ENCODE results near the gene PTPN14. TPM values are rescaled to one million over a fixed set of nuclear protein-coding genes. Genes with fewer than 3 reads are reported as not detected.

PTPN14 gene
- total RNA-seq, 6 donors from 2014 or later, result 15.4 to 42.9 (median 27.0) TPM

DNA sequence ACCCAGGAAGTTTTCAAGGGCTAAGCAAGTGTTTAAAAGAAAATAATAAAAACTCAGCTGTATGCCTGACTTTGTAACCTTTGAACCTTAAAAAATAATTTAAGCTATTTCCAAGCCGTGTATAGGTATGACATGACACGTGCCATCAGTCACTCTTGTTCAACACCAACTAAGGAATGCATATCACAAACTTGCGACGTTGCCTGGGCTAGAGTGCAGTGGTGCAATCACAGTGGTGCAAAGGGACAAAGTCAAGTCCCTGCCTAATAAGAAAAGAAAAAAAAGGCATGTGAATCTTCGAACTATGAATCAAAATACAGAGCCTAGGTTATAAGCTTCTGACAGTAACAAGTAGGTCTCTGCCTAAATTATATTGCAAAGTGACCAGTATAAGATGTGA lies 191.3 kb downstream of the PTPN14 start:
- Histone ChIP-seq H3K36me3 (peaks cover 0 to 77% (median 22%) of the 10 kb centered on the region in 4 donors), H3K4me3 (no peak overlapping the region), H3K4me1 (no peaks in the 10 kb centered on the region), H3K27ac (no peak overlapping the region), H3K9me3 (no peaks in the 10 kb centered on the region), H3K27me3 (no peaks in the 10 kb centered on the region)
- no peak for ATAC-seq (ENCODE audit: low FRiP score in 2 of 2)
- DNase-seq, result no peak
- WGBS, 2 donors, result 90% methylated on average over 5 of the region's 5 CpGs
- TF ChIP-seq, protein P1, sequence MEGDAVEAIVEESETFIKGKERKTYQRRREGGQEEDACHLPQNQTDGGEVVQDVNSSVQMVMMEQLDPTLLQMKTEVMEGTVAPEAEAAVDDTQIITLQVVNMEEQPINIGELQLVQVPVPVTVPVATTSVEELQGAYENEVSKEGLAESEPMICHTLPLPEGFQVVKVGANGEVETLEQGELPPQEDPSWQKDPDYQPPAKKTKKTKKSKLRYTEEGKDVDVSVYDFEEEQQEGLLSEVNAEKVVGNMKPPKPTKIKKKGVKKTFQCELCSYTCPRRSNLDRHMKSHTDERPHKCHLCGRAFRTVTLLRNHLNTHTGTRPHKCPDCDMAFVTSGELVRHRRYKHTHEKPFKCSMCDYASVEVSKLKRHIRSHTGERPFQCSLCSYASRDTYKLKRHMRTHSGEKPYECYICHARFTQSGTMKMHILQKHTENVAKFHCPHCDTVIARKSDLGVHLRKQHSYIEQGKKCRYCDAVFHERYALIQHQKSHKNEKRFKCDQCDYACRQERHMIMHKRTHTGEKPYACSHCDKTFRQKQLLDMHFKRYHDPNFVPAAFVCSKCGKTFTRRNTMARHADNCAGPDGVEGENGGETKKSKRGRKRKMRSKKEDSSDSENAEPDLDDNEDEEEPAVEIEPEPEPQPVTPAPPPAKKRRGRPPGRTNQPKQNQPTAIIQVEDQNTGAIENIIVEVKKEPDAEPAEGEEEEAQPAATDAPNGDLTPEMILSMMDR (IDR thresholded peaks at IDR 0.05), result no peak
- no peak for TF ChIP-seq POLR2AphosphoS5 (IDR thresholded peaks at IDR 0.05)
- TF ChIP-seq EP300 (IDR thresholded peaks at IDR 0.05), result no peak
- TF ChIP-seq POLR2A (IDR thresholded peaks at IDR 0.05), result no peak

DNA sequence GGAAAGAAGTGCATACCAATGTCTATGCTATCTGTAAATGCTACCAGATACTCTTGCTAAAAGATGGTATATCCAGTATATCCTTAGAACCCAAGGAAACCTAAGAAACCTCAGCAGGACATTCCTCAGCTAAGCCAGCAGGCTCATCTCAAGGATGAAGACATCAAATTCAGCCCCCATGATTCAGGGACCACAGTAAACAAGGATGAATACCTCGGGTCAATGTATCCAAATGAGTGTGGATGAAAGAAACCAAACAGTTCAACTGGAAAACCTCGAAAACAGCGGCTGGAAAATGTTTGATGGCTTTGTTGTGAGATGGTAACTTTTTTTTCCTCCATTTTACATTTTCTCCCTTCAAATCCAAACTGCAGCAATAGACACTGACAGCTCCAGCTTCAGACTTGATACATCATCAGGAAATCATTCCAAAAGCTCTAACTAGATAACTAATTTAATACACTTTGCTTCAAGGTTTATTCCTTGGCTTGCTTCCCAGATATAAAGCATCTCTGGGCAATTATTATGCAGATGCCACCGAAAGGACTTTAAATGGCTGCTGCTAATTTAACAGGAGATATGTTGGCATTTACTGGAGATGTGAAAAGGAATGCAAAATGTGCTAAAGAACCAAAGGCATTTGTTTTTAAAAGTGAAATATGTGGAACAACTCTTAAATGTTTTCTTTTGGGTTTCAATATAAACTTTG lies 196.8 kb downstream of the PTPN14 start:
- Histone ChIP-seq H3K4me3 (no peak overlapping the region), H3K27ac (no peak overlapping the region), H3K9me3 (no peaks in the 10 kb centered on the region), H3K36me3 (peaks cover 0 to 46% (median 10%) of the 10 kb centered on the region in 4 donors), H3K27me3 (no peaks in the 10 kb centered on the region), H3K4me1 (no peaks in the 10 kb centered on the region)
- DNase-seq (no peak), ATAC-seq (ENCODE audit: low FRiP score in 2 of 2) (no peak)
- TF ChIP-seq, protein P1 (IDR thresholded peaks at IDR 0.05), result no peak
- TF ChIP-seq POLR2A (IDR thresholded peaks at IDR 0.05) (no peak), POLR2AphosphoS5 (IDR thresholded peaks at IDR 0.05) (no peak), EP300 (IDR thresholded peaks at IDR 0.05) (no peak)
- WGBS, 2 donors, result 83 to 89% methylated on average over 4 of the region's 4 CpGs

DNA sequence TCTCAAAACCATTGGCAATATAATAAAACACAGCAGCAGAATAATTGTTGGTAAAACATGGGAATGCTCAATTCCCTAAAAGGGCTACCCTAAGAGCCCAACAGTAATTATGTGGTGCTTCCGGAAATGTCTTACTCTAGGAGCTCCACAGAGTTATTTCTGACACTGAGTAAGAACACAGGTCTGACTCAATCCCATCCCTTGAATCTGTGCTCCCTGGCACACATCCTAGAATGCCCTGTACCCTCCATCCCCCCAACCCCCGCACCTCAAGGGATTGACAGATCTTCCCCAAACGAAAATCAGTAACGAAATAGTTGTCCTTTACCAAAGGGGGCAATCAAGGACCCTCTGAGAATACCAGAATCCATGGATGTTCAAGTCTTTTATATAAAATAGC lies 198.6 kb downstream of the PTPN14 start:
- Histone ChIP-seq H3K4me1 (no peaks in the 10 kb centered on the region), H3K9me3 (no peaks in the 10 kb centered on the region), H3K4me3 (no peak overlapping the region), H3K27me3 (no peaks in the 10 kb centered on the region), H3K36me3 (peaks cover 0 to 43% (median 9%) of the 10 kb centered on the region in 4 donors), H3K27ac (no peak overlapping the region)
- TF ChIP-seq EP300 (IDR thresholded peaks at IDR 0.05), result no peak
- TF ChIP-seq, protein P1 (IDR thresholded peaks at IDR 0.05), result no peak
- no peak for TF ChIP-seq POLR2AphosphoS5 (IDR thresholded peaks at IDR 0.05)
- TF ChIP-seq POLR2A (IDR thresholded peaks at IDR 0.05), result no peak
- DNase-seq, result no peak
- no peak for ATAC-seq (ENCODE audit: low FRiP score in 2 of 2)
- WGBS, 2 donors, result 85 to 92% methylated on average over 4 of the region's 4 CpGs

DNA sequence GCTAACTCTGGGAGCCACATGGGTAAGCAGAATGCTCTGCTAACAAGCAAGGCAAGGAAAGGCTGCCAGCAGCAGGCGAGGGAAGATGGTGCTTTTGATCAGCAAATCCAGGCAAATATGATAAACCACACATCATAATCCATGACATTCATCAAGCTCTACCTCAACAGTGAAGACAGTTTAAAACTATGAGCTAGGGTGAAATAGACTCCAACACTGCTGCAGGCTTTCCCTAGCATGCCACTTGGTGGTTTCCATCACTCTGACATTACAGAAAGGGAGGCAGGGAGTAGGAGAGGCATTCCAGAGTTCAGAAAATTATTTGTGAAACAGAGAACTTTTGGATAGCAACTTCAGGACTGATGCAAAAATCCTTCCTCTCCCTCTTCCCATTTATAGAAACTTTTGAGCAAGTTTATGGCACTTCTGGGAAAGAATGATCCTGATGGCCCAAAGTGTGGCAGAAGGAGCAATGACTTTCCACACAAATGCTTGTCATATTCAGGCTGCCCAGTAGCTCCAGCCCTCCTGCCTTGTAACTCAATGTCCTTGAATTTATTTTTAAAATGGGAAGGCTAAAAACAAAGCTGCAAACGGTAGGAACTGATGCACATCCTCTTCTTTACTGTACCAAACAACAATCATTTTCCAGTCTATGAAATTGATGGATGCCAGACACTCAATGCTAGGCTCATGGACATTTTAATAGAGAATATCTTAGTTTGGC lies 199.7 kb downstream of the PTPN14 start:
- Histone ChIP-seq H3K27me3 (no peaks in the 10 kb centered on the region), H3K4me3 (no peak overlapping the region), H3K36me3 (peaks cover 0 to 34% (median 4%) of the 10 kb centered on the region in 4 donors), H3K4me1 (no peaks in the 10 kb centered on the region), H3K27ac (no peak overlapping the region), H3K9me3 (no peaks in the 10 kb centered on the region)
- 57 to 58% methylated on average over 2 of the region's 2 CpGs for WGBS, 2 donors
- DNase-seq, result no peak
- TF ChIP-seq POLR2AphosphoS5 (IDR thresholded peaks at IDR 0.05), result no peak
- ATAC-seq (ENCODE audit: low FRiP score in 2 of 2), result no peak

DNA sequence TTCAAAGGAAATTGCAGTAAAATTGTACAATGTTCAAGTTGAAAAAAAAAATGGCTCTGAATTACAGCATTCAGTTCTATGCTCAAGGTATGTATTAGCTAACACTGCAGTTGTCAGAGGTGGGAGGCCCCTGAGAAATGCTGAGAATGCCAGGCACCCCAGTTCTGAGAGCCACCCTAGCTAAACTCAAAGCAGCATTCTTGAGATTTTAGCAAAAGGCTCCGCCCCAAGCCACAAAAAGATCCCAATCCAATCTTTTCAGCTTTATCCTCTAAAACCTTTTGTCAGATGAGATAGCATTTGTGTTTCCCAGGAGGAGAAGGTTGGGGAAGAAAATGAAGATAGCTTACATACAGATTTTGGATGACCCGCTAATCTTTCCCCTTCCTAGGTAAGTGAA lies 201.6 kb downstream of the PTPN14 start:
- Histone ChIP-seq H3K4me3 (no peak overlapping the region), H3K27me3 (no peaks in the 10 kb centered on the region), H3K9me3 (no peaks in the 10 kb centered on the region), H3K36me3 (peaks cover 0 to 16% (median 0%) of the 10 kb centered on the region in 4 donors), H3K4me1 (no peaks in the 10 kb centered on the region), H3K27ac (no peak overlapping the region)
- 87 to 93% methylated on average over 2 of the region's 2 CpGs for WGBS, 2 donors
- no peak for ATAC-seq (ENCODE audit: low FRiP score in 2 of 2)
- TF ChIP-seq, protein P1 (IDR thresholded peaks at IDR 0.05), result no peak
- TF ChIP-seq POLR2AphosphoS5 (IDR thresholded peaks at IDR 0.05) (no peak), POLR2A (IDR thresholded peaks at IDR 0.05) (no peak), EP300 (IDR thresholded peaks at IDR 0.05) (no peak)
- no peak for DNase-seq

Measured in upper lobe of left lung (tissue), 6 donors.